ENCODE results near the gene TXNIP. TPM values are rescaled to one million over a fixed set of nuclear protein-coding genes. Genes with fewer than 3 reads are reported as not detected.
A peak's percentile ranks its signal among the peaks of the same experiment; 100 is the strongest.
"Not testable (repeated sequence)": the region's sequence is repeated elsewhere in the genome, so short reads cannot be mapped to it uniquely, and the experiment has no call there.

Gene TXNIP
- total and polyA plus RNA-seq, 3 donors from 2014 or later = 268 to 328 (median 274) TPM

DNA sequence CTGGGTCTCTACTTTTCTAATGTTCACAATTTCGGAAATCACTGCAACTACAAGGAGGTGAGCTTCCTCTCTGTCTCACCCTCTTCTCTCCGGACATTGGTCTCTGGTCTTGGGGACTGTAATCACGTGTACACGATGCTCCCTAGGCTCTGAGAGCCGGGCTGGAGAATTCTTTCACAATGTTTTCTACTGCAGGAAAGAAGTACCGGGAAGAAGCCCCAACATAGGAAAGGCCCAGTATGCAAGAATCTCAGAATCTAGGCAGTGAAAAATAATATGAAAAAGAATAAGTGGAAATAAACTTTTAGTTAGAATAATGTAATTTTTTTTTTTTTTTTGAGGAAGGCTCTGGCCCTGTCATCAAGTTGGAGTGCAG, 38.7 kb upstream of the TXNIP start:
- Histone ChIP-seq H3K4me3 (peak overlapping the region; percentile 56 to 81), H3K36me3 (ENCODE audit: low read depth, missing control alignments) (no peaks in the 10 kb centered on the region), H3K27ac (peak overlapping the region; percentile 5 to 66), H3K4me1 (no peaks in the 10 kb centered on the region), H3K9me3 (no peaks in the 10 kb centered on the region), H3K27me3 (no peaks in the 10 kb centered on the region)
- DNase-seq = no peak
- intact Hi-C loops (cut with DNase I; ENCODE audit: low total_unique reads) = no loop called here
- WGBS, 2 donors = 17 to 20% methylated on average over 6 of the region's 6 CpGs
- TF ChIP-seq, protein P1, sequence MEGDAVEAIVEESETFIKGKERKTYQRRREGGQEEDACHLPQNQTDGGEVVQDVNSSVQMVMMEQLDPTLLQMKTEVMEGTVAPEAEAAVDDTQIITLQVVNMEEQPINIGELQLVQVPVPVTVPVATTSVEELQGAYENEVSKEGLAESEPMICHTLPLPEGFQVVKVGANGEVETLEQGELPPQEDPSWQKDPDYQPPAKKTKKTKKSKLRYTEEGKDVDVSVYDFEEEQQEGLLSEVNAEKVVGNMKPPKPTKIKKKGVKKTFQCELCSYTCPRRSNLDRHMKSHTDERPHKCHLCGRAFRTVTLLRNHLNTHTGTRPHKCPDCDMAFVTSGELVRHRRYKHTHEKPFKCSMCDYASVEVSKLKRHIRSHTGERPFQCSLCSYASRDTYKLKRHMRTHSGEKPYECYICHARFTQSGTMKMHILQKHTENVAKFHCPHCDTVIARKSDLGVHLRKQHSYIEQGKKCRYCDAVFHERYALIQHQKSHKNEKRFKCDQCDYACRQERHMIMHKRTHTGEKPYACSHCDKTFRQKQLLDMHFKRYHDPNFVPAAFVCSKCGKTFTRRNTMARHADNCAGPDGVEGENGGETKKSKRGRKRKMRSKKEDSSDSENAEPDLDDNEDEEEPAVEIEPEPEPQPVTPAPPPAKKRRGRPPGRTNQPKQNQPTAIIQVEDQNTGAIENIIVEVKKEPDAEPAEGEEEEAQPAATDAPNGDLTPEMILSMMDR (IDR thresholded peaks at IDR 0.05) = no peak
- TF ChIP-seq POLR2A (IDR thresholded peaks at IDR 0.05) = no peak

DNA sequence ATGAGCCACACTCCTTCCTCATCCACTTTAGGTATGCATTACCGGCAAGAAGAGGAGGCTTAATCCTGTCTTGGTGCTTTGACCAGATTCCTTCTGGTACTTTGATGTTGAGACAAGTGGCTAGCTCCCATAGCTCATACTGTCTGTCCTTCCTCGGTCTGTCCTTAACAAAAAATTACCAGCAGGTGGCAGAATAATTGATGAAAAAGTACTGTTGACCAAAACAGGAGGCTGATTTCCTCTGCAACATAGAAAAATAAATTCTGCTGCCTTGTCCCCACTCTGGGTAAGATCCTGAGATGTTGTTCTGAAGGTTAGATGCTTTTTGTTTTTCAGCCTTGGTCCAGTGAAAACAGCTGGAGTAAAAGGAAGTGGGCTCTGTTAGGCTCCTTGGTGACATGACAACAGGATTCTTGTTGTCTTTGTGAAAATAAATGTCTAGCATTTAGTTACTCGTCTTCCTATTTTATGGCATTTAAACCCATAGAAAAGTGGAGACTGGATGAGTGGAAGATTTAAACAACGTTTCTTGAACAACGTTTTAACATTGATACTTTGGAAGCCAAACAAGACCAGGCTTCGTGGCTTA, 36.3 kb upstream of the TXNIP start:
- Histone ChIP-seq H3K27ac (no peak overlapping the region), H3K9me3 (no peaks in the 10 kb centered on the region), H3K27me3 (no peaks in the 10 kb centered on the region), H3K4me1 (no peaks in the 10 kb centered on the region), H3K4me3 (no peak overlapping the region), H3K36me3 (ENCODE audit: low read depth, missing control alignments) (no peaks in the 10 kb centered on the region)
- intact Hi-C loops (cut with DNase I; ENCODE audit: low total_unique reads) = no loop called here
- DNase-seq = no peak
- TF ChIP-seq POLR2A (IDR thresholded peaks at IDR 0.05) = no peak
- TF ChIP-seq, protein P1 (IDR thresholded peaks at IDR 0.05) = peak; percentile 30 to 40 (median 35)
- WGBS, 2 donors = 58 to 59% methylated on average over 6 of the region's 6 CpGs

DNA sequence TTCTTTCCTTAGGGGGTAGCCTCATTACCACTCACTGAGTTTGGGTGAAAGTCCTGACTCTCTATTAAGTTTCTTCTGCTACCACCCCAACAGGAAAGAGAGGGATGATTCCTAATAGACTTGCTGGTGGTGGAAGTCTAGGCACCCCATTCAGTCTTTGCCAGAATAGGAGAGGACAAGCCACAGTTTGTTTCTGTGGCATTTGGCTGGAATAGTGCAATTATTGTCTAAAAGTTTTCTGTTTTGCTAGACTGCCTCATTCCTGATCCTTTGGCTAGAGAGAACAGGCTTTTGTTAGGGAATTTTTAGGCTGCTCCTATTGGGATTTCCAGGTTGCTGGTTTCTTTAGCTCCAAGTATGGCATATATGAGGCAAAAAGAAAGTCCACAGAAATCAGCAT, 35.1 kb upstream of the TXNIP start:
- no peak for DNase-seq
- intact Hi-C loops (cut with DNase I; ENCODE audit: low total_unique reads) = no loop called here
- Histone ChIP-seq H3K27ac (no peak overlapping the region), H3K27me3 (no peaks in the 10 kb centered on the region), H3K4me3 (no peak overlapping the region), H3K36me3 (ENCODE audit: low read depth, missing control alignments) (no peaks in the 10 kb centered on the region), H3K9me3 (no peaks in the 10 kb centered on the region), H3K4me1 (no peaks in the 10 kb centered on the region)
- TF ChIP-seq, protein P1 (IDR thresholded peaks at IDR 0.05) = no peak
- no peak for TF ChIP-seq POLR2A (IDR thresholded peaks at IDR 0.05)

DNA sequence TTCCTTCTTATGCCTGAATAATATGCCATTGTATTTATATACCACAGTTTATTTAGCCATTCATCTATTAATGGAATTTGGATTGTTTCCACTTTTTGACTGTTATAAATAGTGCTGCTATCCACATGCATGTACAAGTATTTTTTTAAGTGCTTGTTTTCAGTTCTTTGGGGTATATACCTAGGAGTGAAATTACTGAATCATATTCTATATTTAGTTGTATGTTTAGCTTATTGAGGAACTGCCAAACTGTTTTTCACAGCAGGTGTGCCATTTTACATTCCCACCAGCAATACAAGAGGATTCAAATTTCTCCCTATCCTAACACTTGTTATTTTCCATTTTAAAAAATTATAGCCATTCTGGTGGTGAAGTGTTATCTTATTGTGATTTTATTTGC, 32.7 kb upstream of the TXNIP start:
- Histone ChIP-seq H3K27ac (no peak overlapping the region), H3K4me3 (no peak overlapping the region), H3K27me3 (no peaks in the 10 kb centered on the region), H3K36me3 (ENCODE audit: low read depth, missing control alignments) (no peaks in the 10 kb centered on the region), H3K4me1 (no peaks in the 10 kb centered on the region), H3K9me3 (no peaks in the 10 kb centered on the region)
- intact Hi-C loops (cut with DNase I; ENCODE audit: low total_unique reads) = no loop called here
- TF ChIP-seq, protein P1 (IDR thresholded peaks at IDR 0.05) = no peak
- TF ChIP-seq POLR2A (IDR thresholded peaks at IDR 0.05) = no peak
- DNase-seq = no peak

DNA sequence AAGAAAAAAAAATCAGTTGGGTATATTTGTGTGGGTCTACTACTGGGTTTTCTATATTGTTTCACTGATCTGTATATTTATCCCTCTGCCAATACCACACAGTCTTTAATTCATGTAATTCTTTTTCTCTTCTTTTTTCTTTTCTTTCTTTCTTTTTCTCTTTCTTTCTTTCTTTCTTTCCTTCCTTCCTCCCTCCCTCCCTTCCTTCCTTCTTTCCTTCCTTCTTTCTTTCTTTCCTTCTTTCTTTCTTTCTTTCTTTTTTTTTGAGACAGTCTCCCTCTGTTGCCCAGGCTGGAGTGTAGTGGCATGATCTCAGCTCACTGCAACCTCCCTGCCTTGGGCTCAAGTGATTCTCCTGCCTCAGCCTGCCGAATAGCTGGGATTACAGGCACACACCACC, 30.3 kb upstream of the TXNIP start:
- H3K27me3 ChIP-seq; DNase-seq; H3K4me1 ChIP-seq; H3K27ac ChIP-seq; intact Hi-C loops (cut with DNase I; ENCODE audit: low total_unique reads); H3K36me3 ChIP-seq (ENCODE audit: low read depth, missing control alignments); H3K9me3 ChIP-seq; H3K4me3 ChIP-seq: not testable (repeated sequence)
- 58 to 84% methylated on average over 1 of the region's 1 CpG for WGBS, 2 donors

DNA sequence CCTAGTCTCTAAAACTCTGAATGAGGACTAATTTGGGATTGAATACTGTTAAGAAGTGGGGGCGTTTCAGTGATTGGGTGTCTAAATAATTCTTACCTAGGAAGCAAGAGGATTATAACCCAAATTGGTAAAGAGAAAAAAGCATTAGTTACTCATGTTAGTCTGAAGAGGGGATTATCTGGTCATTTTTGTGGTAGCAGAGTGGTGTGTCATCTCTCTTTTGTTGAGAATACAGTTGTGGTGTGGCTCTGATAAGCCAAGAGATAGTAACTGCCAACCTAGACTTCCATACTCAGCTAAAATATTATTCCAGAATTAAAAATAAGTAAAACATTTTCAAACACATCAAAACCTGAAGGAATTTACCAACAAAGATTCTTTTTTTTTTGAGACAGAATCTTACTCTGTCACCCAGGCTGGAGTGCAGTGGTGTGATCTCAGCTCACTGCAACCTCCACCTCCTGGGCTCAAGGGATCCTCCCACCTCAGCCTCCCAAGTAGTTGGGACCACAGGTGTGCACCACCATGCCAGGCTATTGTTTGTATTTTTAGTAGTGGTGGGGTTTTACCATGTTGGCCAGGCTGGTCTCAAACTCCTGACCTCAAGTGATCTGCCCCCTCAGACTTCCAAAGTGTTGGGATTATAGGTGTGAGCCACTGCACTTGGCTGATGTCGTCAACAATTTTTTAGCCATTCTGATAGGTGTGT, 29.6 kb upstream of the TXNIP start:
- H3K4me3 ChIP-seq; intact Hi-C loops (cut with DNase I; ENCODE audit: low total_unique reads); H3K27ac ChIP-seq; H3K36me3 ChIP-seq (ENCODE audit: low read depth, missing control alignments); H3K4me1 ChIP-seq; H3K9me3 ChIP-seq; DNase-seq; H3K27me3 ChIP-seq: not testable (repeated sequence)
- 76 to 86% methylated on average over 2 of the region's 2 CpGs for WGBS, 2 donors
